GM23338 (cell line): ENCODE results near the gene HMX2. TPM values are rescaled to one million over a fixed set of nuclear protein-coding genes. Genes with fewer than 3 reads are reported as not detected.

ENCODE experiments used
- ATAC-seq: fragments of 200-7000 bp; cut with Tn5 transposase; 3 replicates; pipeline ENCODE4 v1.9.1; 2020
- DNase-seq: peaks from one replicate; pipeline ENCODE4 v3.0.0-alpha.2; 2015; ENCODE audit warnings: low spot score
- H2AFZ ChIP-seq: fragments of 200-600 bp; sonication (generic); 2 replicates; pipeline ENCODE4 v1.8.0; 2016; ENCODE audit warnings: antibody characterized with exemption, mild to moderate bottlenecking, moderate library complexity
- H3F3A ChIP-seq: fragments of 200-600 bp; sonication (generic); replicated peaks from 2 replicates; pipeline ENCODE4 v1.8.0; 2017; ENCODE audit warnings: antibody characterized with exemption, mixed run types, low read depth
- H3K27ac ChIP-seq: fragments of 200-600 bp; sonication (generic); 2 replicates; pipeline ENCODE4 v1.6.1; 2016; ENCODE audit warnings: low read depth
- H3K27me3 ChIP-seq: fragments of 200-600 bp; sonication (generic); 2 replicates; pipeline ENCODE4 v1.8.0; 2016; ENCODE audit warnings: mild to moderate bottlenecking, mixed run types, moderate library complexity; ENCODE audit not compliant: insufficient read depth
- H3K36me3 ChIP-seq: fragments of 200-600 bp; sonication (generic); 2 replicates; pipeline ENCODE4 v1.8.0; 2016; ENCODE audit warnings: mild to moderate bottlenecking; ENCODE audit not compliant: insufficient read depth
- H3K4me1 ChIP-seq: fragments of 200-600 bp; sonication (generic); 2 replicates; pipeline ENCODE4 v1.8.0; 2016; ENCODE audit warnings: mild to moderate bottlenecking, moderate library complexity; ENCODE audit not compliant: insufficient read depth
- H3K4me2 ChIP-seq: fragments of 200-600 bp; sonication (generic); 2 replicates; pipeline ENCODE4 v1.7.1; 2017; ENCODE audit warnings: mixed run types
- H3K4me3 ChIP-seq: fragments of 200-600 bp; sonication (generic); 2 replicates; pipeline ENCODE4 v1.6.1; 2016; ENCODE audit warnings: mixed run types
- H3K79me2 ChIP-seq: fragments of 200-600 bp; sonication (generic); replicated peaks from 2 replicates; pipeline ENCODE4 v1.8.0; 2017; ENCODE audit warnings: mild to moderate bottlenecking; ENCODE audit not compliant: insufficient read depth
- H3K9me2 ChIP-seq: fragments of 200-600 bp; sonication (generic); 2 replicates; pipeline ENCODE4 v1.8.0; 2017; ENCODE audit not compliant: insufficient read depth
- H4K20me1 ChIP-seq: fragments of 200-600 bp; sonication (generic); replicated peaks from 2 replicates; pipeline ENCODE4 v1.8.0; 2017; ENCODE audit warnings: mild to moderate bottlenecking; ENCODE audit not compliant: insufficient read depth
- H3K27ac Mint-ChIP-seq: 2 replicates; pipeline ENCODE4 v1.8.0; 2020; ENCODE audit warnings: inconsistent platforms, mild to moderate bottlenecking, moderate library complexity, mixed read lengths
- H3K27me3 Mint-ChIP-seq: 3 replicates; pipeline ENCODE4 v1.8.0; 2022; ENCODE audit warnings: low read depth, mild to moderate bottlenecking, moderate library complexity, mixed read lengths, inconsistent platforms; ENCODE audit not compliant: insufficient read depth, poor library complexity
- H3K36me3 Mint-ChIP-seq: 3 replicates; pipeline ENCODE4 v1.8.0; 2021; ENCODE audit warnings: low read depth, mild to moderate bottlenecking, inconsistent platforms, moderate library complexity, mixed read lengths
- H3K4me1 Mint-ChIP-seq: 3 replicates; pipeline ENCODE4 v1.8.0; 2020; ENCODE audit warnings: mild to moderate bottlenecking, inconsistent platforms, mixed read lengths
- H3K4me3 Mint-ChIP-seq: 3 replicates; pipeline ENCODE4 v1.8.0; 2021; ENCODE audit warnings: moderate library complexity, mild to moderate bottlenecking, inconsistent platforms, mixed read lengths
- H3K9me3 Mint-ChIP-seq: 3 replicates; pipeline ENCODE4 v1.8.0; 2020; ENCODE audit warnings: moderate library complexity, mild to moderate bottlenecking, inconsistent platforms, mixed read lengths
- CREB1 ChIP-seq: fragments of 250-450 bp; sonication (Bioruptor Pico); IDR thresholded peaks from 2 replicates; pipeline ENCODE4 v1.5.0; 2020; ENCODE audit warnings: low read depth, mild to moderate bottlenecking, moderate library complexity
- EZH2 ChIP-seq: fragments of 200-600 bp; sonication (generic); IDR thresholded peaks from one replicate; pipeline ENCODE4 v1.8.0; 2017; ENCODE audit warnings: antibody characterized with exemption, mild to moderate bottlenecking, low read depth; ENCODE audit not compliant: unreplicated experiment
- EZH2phosphoT487 ChIP-seq: fragments of 200-600 bp; sonication (generic); IDR thresholded peaks from one replicate; pipeline ENCODE4 v1.8.1; 2018; ENCODE audit warnings: antibody characterized with exemption; ENCODE audit not compliant: unreplicated experiment
- NANOG ChIP-seq: IDR thresholded peaks from 2 replicates; pipeline ENCODE4 v1.6.1; 2016; ENCODE audit warnings: antibody characterized with exemption, borderline replicate concordance
- polyA plus RNA-seq: library from polyadenylated mRNA; unstranded; fragments of >200 nt; fragmentation: Nextera tagmentation; extraction: Ambion mirVana; gene quantifications from 2 replicates; pipeline ENCODE4 v1.2.1, GENCODE V29; 2016
- total RNA-seq: library from RNA; depleted of rRNA; stranded (reverse); fragments of >200 nt; shearing (Covaris generic); gene quantifications from 2 replicates; pipeline ENCODE4 v1.2.3, GENCODE V29; 2014
- TF ChIP-seq, protein P1 (sequence below): IDR thresholded peaks from 2 replicates; pipeline ENCODE4 v1.6.1; 2016; ENCODE audit warnings: antibody characterized with exemption

The HMX2 gene
- total and polyA plus RNA-seq, 2 experiments from 2014 or later: 2.6 to 3.4 TPM

DNA sequence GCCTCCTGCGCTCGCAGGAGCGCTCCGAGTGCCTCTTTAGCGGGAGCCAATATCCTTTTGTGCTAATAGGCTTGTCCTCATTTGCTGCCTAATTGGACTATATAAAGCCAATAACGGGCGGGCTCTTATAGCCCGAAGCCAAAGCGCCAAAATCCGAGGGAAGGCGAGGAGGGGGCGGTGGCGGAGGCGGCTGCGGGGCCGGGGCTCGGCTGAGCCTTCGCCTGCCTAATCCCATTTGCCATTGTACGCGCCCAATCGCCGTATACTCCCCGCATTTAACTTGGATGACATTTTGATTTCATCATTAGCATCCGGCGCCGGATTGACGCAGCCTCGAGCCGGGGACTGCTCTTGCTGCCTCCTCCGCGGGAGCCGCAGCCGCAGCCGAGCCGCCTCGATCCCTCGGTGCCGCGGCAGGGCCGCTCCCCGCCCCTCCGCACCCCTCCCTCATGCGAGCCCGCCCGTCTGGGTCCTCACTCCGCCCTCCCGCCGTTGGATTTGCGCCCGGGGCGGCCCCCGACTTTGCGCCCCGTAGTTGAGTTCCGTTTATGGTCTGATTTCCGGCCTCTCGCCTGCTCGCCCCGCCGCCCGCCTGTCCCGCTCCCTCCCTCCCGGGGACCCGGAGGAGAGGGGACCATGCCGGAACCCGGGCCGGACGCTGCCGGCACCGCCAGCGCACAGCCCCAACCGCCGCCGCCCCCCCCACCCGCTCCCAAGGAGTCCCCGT, 12.4 kb upstream of the HMX2 start, which contains the start of gene HMX3:
Gene HMX3, plus strand, starts transcription at position 556 of the 727 bp plus-strand sequence. Its CDS starts 81 bp downstream, at position 637.
- no peak; the same call in 1 of the 2 replicates for TF ChIP-seq CREB1 (CRISPR knock-in tag)
- TF ChIP-seq EZH2: peak; percentile 81
- no peak for TF ChIP-seq NANOG
- Mint-ChIP-seq H3K27me3 (peaks cover 94% of the 10 kb centered on the region), H3K36me3 (no peaks in the 10 kb centered on the region; the same call in 2 of the 3 replicates), H3K27ac (no peak within 1 kb of the TSS), H3K4me3 (peak within 1 kb of the TSS; percentile 75), H3K4me1 (peaks cover 40% of the 10 kb centered on the region), H3K9me3 (peaks cover 16% of the 10 kb centered on the region)
- ATAC-seq (peak; percentile 2), DNase-seq (peak; percentile 85)
- Histone ChIP-seq H3K27me3 (peaks cover 100% of the 10 kb centered on the region), H3K4me2 (peak within 1 kb of the TSS; percentile 87), H3K4me1 (peaks cover 32% of the 10 kb centered on the region), H3F3A (peaks cover 24% of the 10 kb centered on the region; the same call in 1 of the 2 replicates), H3K9me2 (no peaks in the 10 kb centered on the region), H4K20me1 (peaks cover 5% of the 10 kb centered on the region), H2AFZ (peak within 1 kb of the TSS; percentile 83; the same call in 1 of the 2 replicates), H3K4me3 (peak within 1 kb of the TSS; percentile 57), H3K36me3 (no peaks in the 10 kb centered on the region), H3K27ac (no peak within 1 kb of the TSS), H3K79me2 (no peaks in the 10 kb centered on the region)

- Mint-ChIP-seq H3K4me1 (peaks cover 44% of the 10 kb centered on the region), H3K4me3 (peak overlapping the region; percentile 73), H3K27ac (no peak overlapping the region), H3K27me3 (peaks cover 94% of the 10 kb centered on the region), H3K9me3 (peaks cover 16% of the 10 kb centered on the region), H3K36me3 (no peaks in the 10 kb centered on the region; the same call in 2 of the 3 replicates)
- Histone ChIP-seq H3F3A (peaks cover 28% of the 10 kb centered on the region; the same call in 1 of the 2 replicates), H2AFZ (peak overlapping the region; percentile 80; the same call in 1 of the 2 replicates), H3K79me2 (no peaks in the 10 kb centered on the region), H3K27me3 (peaks cover 100% of the 10 kb centered on the region), H4K20me1 (peaks cover 5% of the 10 kb centered on the region), H3K36me3 (no peaks in the 10 kb centered on the region), H3K4me1 (peaks cover 32% of the 10 kb centered on the region), H3K9me2 (no peaks in the 10 kb centered on the region), H3K27ac (no peak overlapping the region), H3K4me3 (peak overlapping the region; percentile 57), H3K4me2 (peak overlapping the region; percentile 87)
- TF ChIP-seq EZH2 (peak; percentile 95), EZH2phosphoT487 (peak; percentile 87)
- TF ChIP-seq, protein P1, sequence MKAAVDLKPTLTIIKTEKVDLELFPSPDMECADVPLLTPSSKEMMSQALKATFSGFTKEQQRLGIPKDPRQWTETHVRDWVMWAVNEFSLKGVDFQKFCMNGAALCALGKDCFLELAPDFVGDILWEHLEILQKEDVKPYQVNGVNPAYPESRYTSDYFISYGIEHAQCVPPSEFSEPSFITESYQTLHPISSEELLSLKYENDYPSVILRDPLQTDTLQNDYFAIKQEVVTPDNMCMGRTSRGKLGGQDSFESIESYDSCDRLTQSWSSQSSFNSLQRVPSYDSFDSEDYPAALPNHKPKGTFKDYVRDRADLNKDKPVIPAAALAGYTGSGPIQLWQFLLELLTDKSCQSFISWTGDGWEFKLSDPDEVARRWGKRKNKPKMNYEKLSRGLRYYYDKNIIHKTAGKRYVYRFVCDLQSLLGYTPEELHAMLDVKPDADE: no peak
- ATAC-seq (no peak), DNase-seq (peak; percentile 22)
These were observed 11.6 kb upstream of the HMX2 start for GRCh38 chr10:123136221-123136805.
